Adrenal gland (tissue), 5 donors: ENCODE results near the gene CDC14C.

Experiments
- POLR2A ChIP-seq, 2 donors: fragments of 450-650 bp; IDR thresholded peaks; one replicate each; pipeline ENCODE4 v1.6.1; 2017; ENCODE audit warnings: antibody characterized with exemption in 2 of 2, mild to moderate bottlenecking in 2 of 2, moderate library complexity in 1 of 2
- TF ChIP-seq, protein P1 (sequence below), 6 experiments: fragments of 450-650 bp in 4 of 6; fragments of 200-600 bp in 2 of 6; sonication (generic) in 1 of 6; IDR thresholded peaks; 1 replicate in 5 of 6; 2 replicates in 1 of 6; pipeline versions ENCODE4 v1.5.1 to v1.8.0; 2016 to 2021; ENCODE audit warnings: antibody characterized with exemption in 6 of 6, mild to moderate bottlenecking in 2 of 6, moderate library complexity in 1 of 6
- donor health status: DM: no; HTN: no; CAD: no.

DNA sequence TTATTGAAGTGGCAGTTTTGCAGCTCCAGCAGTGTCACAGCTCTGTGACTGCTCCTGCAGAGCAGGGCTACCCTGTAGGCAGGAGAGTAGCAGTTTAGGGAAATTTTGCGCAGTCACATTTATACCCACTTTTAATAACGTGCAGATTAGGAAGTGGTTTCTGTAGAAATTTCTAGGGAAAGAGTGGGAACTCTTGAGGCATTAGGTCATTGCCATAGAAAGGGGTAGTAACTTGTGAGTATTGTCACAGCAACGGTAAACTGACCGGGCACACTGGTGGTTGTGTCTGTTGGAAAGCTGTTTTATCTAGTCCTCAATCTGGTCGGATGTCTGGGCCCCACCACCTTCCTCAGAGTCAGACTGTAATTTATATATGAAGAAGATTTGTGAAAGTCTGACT, 51.9 kb downstream of the CDC14C start:
- TF ChIP-seq, protein P1, sequence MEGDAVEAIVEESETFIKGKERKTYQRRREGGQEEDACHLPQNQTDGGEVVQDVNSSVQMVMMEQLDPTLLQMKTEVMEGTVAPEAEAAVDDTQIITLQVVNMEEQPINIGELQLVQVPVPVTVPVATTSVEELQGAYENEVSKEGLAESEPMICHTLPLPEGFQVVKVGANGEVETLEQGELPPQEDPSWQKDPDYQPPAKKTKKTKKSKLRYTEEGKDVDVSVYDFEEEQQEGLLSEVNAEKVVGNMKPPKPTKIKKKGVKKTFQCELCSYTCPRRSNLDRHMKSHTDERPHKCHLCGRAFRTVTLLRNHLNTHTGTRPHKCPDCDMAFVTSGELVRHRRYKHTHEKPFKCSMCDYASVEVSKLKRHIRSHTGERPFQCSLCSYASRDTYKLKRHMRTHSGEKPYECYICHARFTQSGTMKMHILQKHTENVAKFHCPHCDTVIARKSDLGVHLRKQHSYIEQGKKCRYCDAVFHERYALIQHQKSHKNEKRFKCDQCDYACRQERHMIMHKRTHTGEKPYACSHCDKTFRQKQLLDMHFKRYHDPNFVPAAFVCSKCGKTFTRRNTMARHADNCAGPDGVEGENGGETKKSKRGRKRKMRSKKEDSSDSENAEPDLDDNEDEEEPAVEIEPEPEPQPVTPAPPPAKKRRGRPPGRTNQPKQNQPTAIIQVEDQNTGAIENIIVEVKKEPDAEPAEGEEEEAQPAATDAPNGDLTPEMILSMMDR (IDR thresholded peaks at IDR 0.05): no peak
- no peak for TF ChIP-seq POLR2A (IDR thresholded peaks at IDR 0.05)
